Mammary epithelial cell (primary cell): ENCODE results near the gene PLCH1.

Experiments
- CTCF ChIP-seq, 2 donors: IDR thresholded peaks in 1 of 2; conservative IDR thresholded peaks in 1 of 2; 2 replicates each; pipeline ENCODE4 v1.5.1; 2011 to 2012; ENCODE audit warnings: inconsistent platforms in 2 of 2, low read length in 2 of 2, mild to moderate bottlenecking in 2 of 2, control low read depth in 1 of 2, low read depth in 1 of 2; ENCODE audit not compliant: insufficient read depth in 1 of 2; ENCODE audit errors: extremely low read depth in 1 of 2
- EZH2 ChIP-seq: IDR thresholded peaks from 2 replicates; pipeline ENCODE4 v1.6.1; 2012; ENCODE audit warnings: low read length, inconsistent platforms, borderline replicate concordance

GRCh38 chr3:155393316-155393715 is 351.6 kb downstream of the PLCH1 start:
- no peak for TF ChIP-seq CTCF (conservative IDR thresholded peaks at IDR 0.05 in 1 of 2, IDR thresholded peaks at IDR 0.05 in 1 of 2; ENCODE audit: extremely low read depth in 1 of 2, insufficient read depth in 1 of 2, low read depth in 1 of 2, low read length in 2 of 2)
- TF ChIP-seq EZH2, result no peak
